Esophagus (tissue), 2 donors: ENCODE data around the gene TBC1D2B. TPM values are rescaled to one million over a fixed set of nuclear protein-coding genes. Genes with fewer than 3 reads are reported as not detected.
A peak's percentile ranks its signal among the peaks of the same experiment; 100 is the strongest.

ENCODE experiments used
- H3K27ac ChIP-seq, 2 donors: one replicate each; pipeline ENCODE4 v1.5.1; 2013; ENCODE audit warnings: low read depth in 2 of 2, mild to moderate bottlenecking in 2 of 2, inconsistent platforms in 1 of 2, low read length in 1 of 2, moderate library complexity in 1 of 2
- H3K27me3 ChIP-seq, 2 donors: one replicate each; pipeline ENCODE4 v1.6.1; 2013; ENCODE audit warnings: low read length in 2 of 2, control low read depth in 1 of 2, mild to moderate bottlenecking in 1 of 2; ENCODE audit not compliant: insufficient read depth in 2 of 2, control insufficient read depth in 1 of 2
- H3K36me3 ChIP-seq, 2 donors: one replicate each; pipeline ENCODE4 v1.6.1; 2013; ENCODE audit warnings: low read length in 1 of 2; ENCODE audit not compliant: control insufficient read depth in 2 of 2, insufficient read depth in 2 of 2
- H3K4me1 ChIP-seq, 2 donors: one replicate each; pipeline ENCODE4 v1.6.1; 2013; ENCODE audit warnings: low read length in 1 of 2; ENCODE audit not compliant: control insufficient read depth in 2 of 2, insufficient read depth in 2 of 2
- H3K4me3 ChIP-seq, 2 donors: one replicate each; pipeline ENCODE4 v1.5.1; 2013; ENCODE audit warnings: low read length in 2 of 2, mild to moderate bottlenecking in 2 of 2, low read depth in 1 of 2, moderate library complexity in 1 of 2
- H3K9me3 ChIP-seq, 2 donors: one replicate each; pipeline ENCODE4 v1.6.1; 2013; ENCODE audit warnings: mild to moderate bottlenecking in 2 of 2, low read depth in 1 of 2, low read length in 1 of 2, moderate library complexity in 1 of 2; ENCODE audit not compliant: control insufficient read depth in 2 of 2, insufficient read depth in 1 of 2
- WGBS, 2 donors: extraction: QIAGEN DNeasy Blood & Tissue Kit; methylation state at CpG; one replicate each; pipeline ENCODE4 v1.1.7; 2013; 5-methylcytosine and 5-hydroxymethylcytosine counted together
- polyA plus RNA-seq, 2 donors: library from polyadenylated mRNA; stranded (reverse); fragments of 200-250 nt; gene quantifications; one replicate each; pipeline ENCODE4 v1.2.3, GENCODE V29; 2013
- donor health status: healthy with polysubstance abuse.
- donor health status: Bipolar disorder and iron deficiency.

The TBC1D2B gene
- polyA plus RNA-seq, 2 donors = 5.1 to 7.0 TPM

DNA sequence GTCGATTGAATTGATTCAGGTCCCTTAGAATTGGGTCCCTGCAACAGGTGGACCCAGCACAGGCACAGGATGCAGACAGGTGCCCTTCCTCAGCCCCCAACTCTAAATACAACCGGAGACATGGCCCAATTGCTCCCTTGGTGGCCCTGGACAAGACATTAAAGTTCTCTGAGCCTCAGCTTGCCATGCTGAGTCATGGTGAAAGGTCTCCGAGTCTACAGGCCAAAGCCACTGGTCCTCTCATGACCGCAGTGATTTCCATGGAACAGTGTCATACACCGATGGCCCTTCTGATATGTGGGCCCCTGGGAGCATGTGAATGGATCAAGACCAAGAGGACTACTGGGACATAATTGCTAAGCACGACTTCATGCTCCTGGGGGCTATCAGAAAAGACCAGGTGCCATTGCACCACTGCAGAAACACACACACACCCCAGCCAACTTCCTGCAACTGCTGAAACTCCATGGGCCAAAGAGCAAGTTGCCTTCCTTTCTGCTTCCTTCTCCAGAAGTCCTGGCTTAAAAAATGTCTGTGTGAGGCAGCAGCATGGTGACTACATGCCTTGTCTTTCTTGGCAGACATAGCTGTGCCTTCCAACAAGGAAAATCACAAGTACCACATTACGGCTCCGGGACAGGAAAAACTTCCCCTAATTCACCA, 38.8 kb downstream of the TBC1D2B start:
- 87% methylated on average over 8 of the region's 8 CpGs for WGBS, 2 donors
- H3K27ac ChIP-seq = no peak overlapping the region
- H3K9me3 ChIP-seq = no peaks in the 10 kb centered on the region
- peaks cover 0 to 12% of the 10 kb centered on the region in 2 donors for H3K36me3 ChIP-seq
- H3K27me3 ChIP-seq = no peaks in the 10 kb centered on the region
- H3K4me3 ChIP-seq = no peak overlapping the region
- peaks cover 0 to 2% of the 10 kb centered on the region in 2 donors for H3K4me1 ChIP-seq

DNA sequence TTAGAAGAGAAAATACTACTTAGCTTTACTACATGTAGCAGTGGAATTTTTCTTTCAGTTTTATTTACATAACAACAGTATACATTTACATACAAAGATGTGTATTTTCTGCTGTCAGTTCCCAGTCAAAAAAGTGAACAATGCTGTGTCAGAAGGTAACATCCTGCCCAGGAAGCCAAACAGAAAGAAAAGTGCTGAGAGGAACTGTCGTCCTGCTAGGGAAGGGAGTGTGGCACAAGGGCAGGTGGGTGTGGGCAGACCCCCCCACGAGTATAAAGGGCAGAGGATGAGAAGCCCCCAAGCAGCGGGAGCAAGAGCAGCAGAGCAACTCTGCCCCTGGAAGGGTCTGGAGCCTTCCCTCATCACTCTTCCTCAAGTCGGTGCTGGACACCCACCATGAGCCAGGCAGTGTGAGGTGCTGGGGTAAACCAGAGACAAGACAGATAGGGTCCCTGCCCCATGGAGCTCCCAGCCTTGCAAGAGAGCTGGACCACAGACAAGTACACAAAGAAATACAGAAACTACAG, 39.7 kb downstream of the TBC1D2B start:
- Histone ChIP-seq H3K27ac (peak overlapping the region in 1 of 2 donors; percentile 11), H3K4me1 (peaks cover 0 to 2% of the 10 kb centered on the region in 2 donors), H3K4me3 (no peak overlapping the region), H3K9me3 (no peaks in the 10 kb centered on the region), H3K36me3 (peaks cover 0 to 12% of the 10 kb centered on the region in 2 donors), H3K27me3 (no peaks in the 10 kb centered on the region)
- 57 to 68% methylated on average over 4 of the region's 4 CpGs for WGBS, 2 donors

DNA sequence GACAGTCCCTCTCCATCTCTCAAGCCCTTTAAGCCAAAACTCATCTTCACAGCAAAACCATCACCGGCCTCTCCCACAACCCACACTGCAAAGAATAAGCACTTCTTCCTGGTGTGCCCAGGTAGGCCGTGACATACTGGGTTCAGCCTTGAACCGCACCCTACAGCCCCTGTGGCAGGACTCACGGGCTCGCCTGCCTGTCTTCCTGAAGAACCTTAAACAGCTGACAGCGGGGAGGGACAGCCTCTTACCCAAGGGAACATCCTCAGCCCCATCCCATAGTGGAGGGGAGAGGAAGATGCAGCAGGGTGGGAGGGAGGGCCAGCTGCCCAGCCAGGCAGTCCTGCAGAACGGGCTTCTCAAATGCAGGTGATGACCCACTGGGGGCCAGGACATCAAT, 40.2 kb downstream of the TBC1D2B start:
- Histone ChIP-seq H3K4me1 (peaks cover 0 to 2% of the 10 kb centered on the region in 2 donors), H3K27ac (no peak overlapping the region), H3K36me3 (peaks cover 0 to 12% of the 10 kb centered on the region in 2 donors), H3K4me3 (no peak overlapping the region), H3K9me3 (no peaks in the 10 kb centered on the region), H3K27me3 (no peaks in the 10 kb centered on the region)
- 73 to 77% methylated on average over 7 of the region's 7 CpGs for WGBS, 2 donors

DNA sequence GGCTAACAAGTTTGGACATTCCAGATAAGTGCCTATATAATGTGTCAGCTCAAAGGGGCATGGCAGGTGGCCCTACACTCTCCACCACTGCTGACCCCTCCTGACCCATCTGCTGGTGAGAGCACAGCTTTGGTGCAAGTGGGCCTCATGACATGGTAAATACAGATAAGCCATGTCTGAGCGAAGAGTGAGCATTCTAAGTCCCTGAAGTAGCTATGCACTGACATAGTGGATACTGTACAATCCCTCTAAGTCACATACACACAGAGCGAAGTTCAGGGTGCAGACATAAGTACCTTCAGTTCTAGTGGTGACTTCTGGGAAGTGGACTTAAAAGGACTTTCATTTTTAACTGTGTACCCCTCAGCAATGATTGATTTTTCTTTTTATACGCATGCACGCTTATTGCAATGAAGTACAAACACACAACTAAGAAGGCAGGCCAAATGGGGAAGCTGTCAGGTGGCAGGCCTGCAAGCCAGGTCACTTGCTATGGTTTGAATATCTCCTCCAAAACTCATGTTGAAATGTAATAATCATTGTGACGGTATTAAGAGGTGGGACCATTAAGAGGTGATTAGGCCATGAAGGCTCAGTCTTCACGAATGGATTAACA, 41.5 kb downstream of the TBC1D2B start:
- H3K4me1 ChIP-seq = peaks cover 0 to 2% of the 10 kb centered on the region in 2 donors

DNA sequence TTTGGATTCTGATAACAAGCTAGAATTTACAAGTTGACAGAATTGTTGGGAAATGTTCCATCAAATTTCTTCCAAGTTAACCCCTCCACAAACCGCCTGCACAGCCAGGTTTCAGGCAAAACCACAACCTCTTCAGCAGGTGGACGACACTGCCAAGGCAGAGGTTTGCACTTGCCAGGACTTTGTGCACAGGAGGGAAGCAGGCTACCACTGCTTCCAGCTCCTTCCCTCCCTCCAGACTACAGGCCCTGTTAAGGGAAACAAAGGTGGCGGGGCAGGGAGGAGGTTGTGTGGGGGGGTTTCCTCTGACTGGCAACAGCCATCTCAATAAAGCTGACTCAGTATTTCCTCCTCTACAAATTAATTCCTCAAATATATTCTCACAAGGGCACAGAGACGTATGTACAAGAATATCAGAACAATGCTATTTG, 42.2 kb downstream of the TBC1D2B start:
- no peaks in the 10 kb centered on the region for H3K27me3 ChIP-seq
- peak overlapping the region in 1 of 2 donors; percentile 44 for H3K27ac ChIP-seq
- 40 to 41% methylated on average over 4 of the region's 4 CpGs for WGBS, 2 donors
- no peaks in the 10 kb centered on the region for H3K9me3 ChIP-seq
- peaks cover 0 to 2% of the 10 kb centered on the region in 2 donors for H3K4me1 ChIP-seq
- H3K4me3 ChIP-seq = no peak overlapping the region
- H3K36me3 ChIP-seq = peaks cover 0 to 12% of the 10 kb centered on the region in 2 donors

More for the DNA sequence above, 41.5 kb downstream of the TBC1D2B start:
- H3K9me3 ChIP-seq = no peaks in the 10 kb centered on the region
- WGBS, 2 donors = 81 to 94% methylated on average over 6 of the region's 6 CpGs
- no peak overlapping the region for H3K4me3 ChIP-seq
- no peaks in the 10 kb centered on the region for H3K27me3 ChIP-seq
- peaks cover 0 to 12% of the 10 kb centered on the region in 2 donors for H3K36me3 ChIP-seq
- peak overlapping the region in 1 of 2 donors; percentile 44 for H3K27ac ChIP-seq

DNA sequence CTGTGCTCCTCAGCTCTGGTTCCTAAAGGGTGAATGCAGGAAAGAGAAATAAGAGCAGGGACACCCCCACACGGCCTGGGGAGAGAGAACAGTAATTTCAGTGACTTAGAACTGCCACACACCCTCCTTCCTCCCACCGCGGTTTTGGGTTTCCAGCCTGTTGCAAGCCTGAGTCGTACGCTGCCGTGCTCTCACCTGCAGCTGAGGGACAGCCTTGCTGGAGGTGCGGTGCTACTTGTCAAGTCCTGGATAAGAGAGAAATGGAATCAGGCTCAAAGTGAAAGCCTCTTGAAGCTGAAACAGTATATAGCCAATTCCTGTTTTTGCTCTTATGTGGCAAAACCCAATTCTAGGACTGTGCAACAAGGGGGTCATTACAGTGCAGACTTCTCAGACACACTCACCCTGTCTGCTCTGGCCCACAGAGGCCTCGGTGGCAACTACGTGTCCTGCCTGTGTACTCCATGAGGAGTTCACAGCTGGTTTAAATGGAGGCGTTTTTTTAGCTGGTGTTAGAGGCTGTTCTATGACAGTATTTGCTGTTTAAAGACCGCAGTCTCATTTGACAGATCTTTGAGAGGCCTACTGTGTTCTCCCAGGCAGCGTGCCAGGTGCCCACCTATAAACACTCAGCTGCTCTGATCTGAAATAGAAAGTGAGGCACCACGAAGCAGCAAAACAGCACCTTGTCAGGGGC, 42.9 kb downstream of the TBC1D2B start:
- Histone ChIP-seq H3K36me3 (peaks cover 0 to 9% of the 10 kb centered on the region in 2 donors), H3K9me3 (no peaks in the 10 kb centered on the region), H3K4me1 (peaks cover 0 to 2% of the 10 kb centered on the region in 2 donors), H3K4me3 (no peak overlapping the region), H3K27me3 (no peaks in the 10 kb centered on the region), H3K27ac (peak overlapping the region; percentile 36 to 59)
- WGBS, 2 donors = 44 to 46% methylated on average over 13 of the region's 13 CpGs

DNA sequence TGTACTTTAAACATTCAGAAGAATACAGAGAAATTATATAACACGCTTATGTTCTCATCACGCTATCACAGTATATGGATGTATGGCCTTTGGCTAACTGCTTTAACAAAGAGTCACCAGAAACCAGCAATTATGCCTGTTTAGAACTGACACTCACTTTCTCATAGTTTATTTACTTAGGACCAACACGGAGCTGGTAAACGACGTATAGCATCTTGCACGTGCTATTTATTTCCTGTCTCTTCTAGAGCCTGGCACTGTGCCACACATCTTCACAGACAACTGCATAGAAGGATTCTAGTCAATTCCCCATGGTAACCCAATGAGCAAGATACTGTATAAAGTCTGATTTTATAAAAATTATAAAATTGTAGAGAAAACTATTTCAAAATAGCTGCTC, 43.6 kb downstream of the TBC1D2B start:
- Histone ChIP-seq H3K4me1 (peaks cover 0 to 2% of the 10 kb centered on the region in 2 donors), H3K27ac (peak overlapping the region in 1 of 2 donors; percentile 36), H3K27me3 (no peaks in the 10 kb centered on the region), H3K4me3 (no peak overlapping the region), H3K36me3 (peaks cover 0 to 3% of the 10 kb centered on the region in 2 donors), H3K9me3 (no peaks in the 10 kb centered on the region)
- 62 to 63% methylated on average over 6 of the region's 6 CpGs for WGBS, 2 donors

DNA sequence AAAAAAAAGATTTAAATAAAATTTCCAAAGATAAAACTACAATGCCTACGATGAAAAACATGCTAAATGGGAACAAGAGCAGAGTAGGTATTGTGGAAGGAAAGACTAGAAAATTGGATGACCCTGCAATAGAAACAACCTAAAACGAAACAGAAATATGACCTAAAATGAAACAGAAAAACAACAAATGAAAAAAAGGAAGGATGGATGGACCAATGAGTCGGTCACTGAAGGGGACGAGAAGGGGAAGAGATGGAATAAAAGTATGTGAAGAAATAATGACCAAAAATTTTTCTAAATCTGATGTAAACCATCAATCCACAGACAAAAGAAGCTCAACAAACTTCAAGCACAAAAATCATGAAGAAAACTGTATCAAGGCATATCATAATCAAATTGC, 44.8 kb downstream of the TBC1D2B start:
- no peaks in the 10 kb centered on the region for H3K27me3 ChIP-seq
- 79 to 83% methylated on average over 4 of the region's 4 CpGs for WGBS, 2 donors
- no peaks in the 10 kb centered on the region for H3K9me3 ChIP-seq
- no peak overlapping the region for H3K4me3 ChIP-seq
- H3K36me3 ChIP-seq = peaks cover 0 to 4% of the 10 kb centered on the region in 2 donors
- H3K27ac ChIP-seq = no peak overlapping the region
- peaks cover 0 to 2% of the 10 kb centered on the region in 2 donors for H3K4me1 ChIP-seq

DNA sequence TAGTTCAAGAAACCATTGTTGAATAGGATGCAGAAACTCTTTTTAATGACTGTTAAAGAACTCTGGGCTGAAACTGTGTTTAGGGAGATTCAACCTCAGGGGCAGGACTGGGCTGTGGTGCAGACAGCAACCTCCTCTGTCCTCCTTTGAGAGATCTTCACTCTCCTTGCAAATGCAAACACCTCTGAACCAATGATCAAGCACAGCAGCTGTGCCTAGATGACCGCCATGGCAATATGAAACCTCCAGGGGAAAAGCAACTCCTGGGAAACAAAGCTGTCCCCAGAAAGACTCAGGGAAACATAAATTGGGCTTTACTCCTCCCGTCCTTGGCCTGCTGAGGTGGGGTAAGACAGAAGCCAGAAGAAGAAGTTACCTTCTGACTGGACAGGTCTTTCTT, 52.6 kb downstream of the TBC1D2B start:
- Histone ChIP-seq H3K4me3 (no peak overlapping the region), H3K36me3 (peaks cover 7 to 18% of the 10 kb centered on the region in 2 donors), H3K4me1 (peaks cover 0 to 2% of the 10 kb centered on the region in 2 donors), H3K27ac (peak overlapping the region in 1 of 2 donors; percentile 1), H3K27me3 (no peaks in the 10 kb centered on the region), H3K9me3 (no peaks in the 10 kb centered on the region)
- 88 to 98% methylated on average over 2 of the region's 2 CpGs for WGBS, 2 donors
